GM13976 (cell line): Measurements from ENCODE around the gene COL4A1.

Experiments used
- DNase-seq: peaks from one replicate; pipeline ENCODE4 v3.0.0; 2012; ENCODE audit warnings: low spot score
- CTCF ChIP-seq: IDR thresholded peaks from 2 replicates; pipeline ENCODE4 v1.5.1; 2012; ENCODE audit warnings: borderline replicate concordance, mild to moderate bottlenecking; ENCODE audit not compliant: insufficient read depth; ENCODE audit errors: extremely low read depth, missing control alignments, control extremely low read depth
- in situ Hi-C: fragments of 300-500 bp; cut with MboI; formaldehyde crosslinking; loops from one replicate; pipeline ENCODE4 v1.12.0; 2022; ENCODE audit warnings: low sequenced_read_pairs, mixed read lengths, inconsistent platforms; ENCODE audit not compliant: unreplicated experiment

Gene COL4A1

GRCh38 chr13:110240943-110241342 is 66.0 kb downstream of the COL4A1 start:
- no peak for TF ChIP-seq CTCF
- DNase-seq = no peak
- in situ Hi-C loops = loop anchor here (25.0 kb wide), 1 partner anchor 596 kb away; no protein-coding TSS in a partner anchor

GRCh38 chr13:110240352-110240751 is 66.6 kb downstream of the COL4A1 start:
- in situ Hi-C loops = loop anchor here (25.0 kb wide), 1 partner anchor 597 kb away; no protein-coding TSS in a partner anchor
- TF ChIP-seq CTCF = no peak
- no peak for DNase-seq

- in situ Hi-C loops = loop anchor here (25.0 kb wide), 1 partner anchor 598 kb away; no protein-coding TSS in a partner anchor
- TF ChIP-seq CTCF = no peak
- no peak for DNase-seq
These were observed 67.5 kb downstream of the COL4A1 start for GRCh38 chr13:110239280-110240125.

- DNase-seq = no peak
- in situ Hi-C loops = loop anchor here (25.0 kb wide), 1 partner anchor 598 kb away; no protein-coding TSS in a partner anchor
- no peak for TF ChIP-seq CTCF
These were observed 68.2 kb downstream of the COL4A1 start for GRCh38 chr13:110238818-110239195.

- no peak for TF ChIP-seq CTCF
- DNase-seq = no peak
- in situ Hi-C loops = loop anchor here (25.0 kb wide), 1 partner anchor 599 kb away; no protein-coding TSS in a partner anchor
These were observed 68.8 kb downstream of the COL4A1 start for GRCh38 chr13:110237875-110238817.

GRCh38 chr13:110236831-110237261 is 70.1 kb downstream of the COL4A1 start:
- no peak for TF ChIP-seq CTCF
- in situ Hi-C loops = loop anchor here (25.0 kb wide), 1 partner anchor 600 kb away; no protein-coding TSS in a partner anchor
- DNase-seq = no peak
